Measurements from ENCODE around the gene TMEM170B. TPM values are rescaled to one million over a fixed set of nuclear protein-coding genes. Genes with fewer than 3 reads are reported as not detected.

Gene TMEM170B
- total and polyA plus RNA-seq, 2 donors = 1.7 to 1.8 TPM

DNA sequence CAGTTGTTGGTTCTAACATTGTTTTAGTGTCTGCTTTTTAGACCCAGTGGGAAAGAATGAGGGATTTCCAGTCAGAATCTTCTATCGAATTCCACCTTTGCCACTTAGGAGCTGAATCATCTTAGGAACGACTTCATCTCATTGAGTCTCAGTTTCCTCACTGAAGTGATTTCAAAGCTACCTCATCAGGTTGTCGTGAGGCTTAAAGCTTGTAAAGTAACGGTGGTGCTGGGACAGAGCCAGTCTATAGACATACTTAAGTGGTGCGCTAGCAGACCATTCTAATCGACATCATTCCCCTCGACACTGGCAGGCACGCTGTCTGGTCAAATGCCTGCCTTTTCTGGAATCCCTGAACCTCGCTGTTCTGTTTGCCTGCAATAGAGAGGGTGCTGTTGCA is 55.5 kb downstream of the TMEM170B start:
- H3K27me3 ChIP-seq (ENCODE audit: control insufficient read depth in 2 of 2, insufficient read depth in 1 of 2, low read length in 1 of 2) = no peaks in the 10 kb centered on the region
- 86% methylated on average over 9 of the region's 9 CpGs for WGBS
- no peak for DNase-seq (ENCODE audit: low read depth in 6 of 9, low spot score in 9 of 9)

DNA sequence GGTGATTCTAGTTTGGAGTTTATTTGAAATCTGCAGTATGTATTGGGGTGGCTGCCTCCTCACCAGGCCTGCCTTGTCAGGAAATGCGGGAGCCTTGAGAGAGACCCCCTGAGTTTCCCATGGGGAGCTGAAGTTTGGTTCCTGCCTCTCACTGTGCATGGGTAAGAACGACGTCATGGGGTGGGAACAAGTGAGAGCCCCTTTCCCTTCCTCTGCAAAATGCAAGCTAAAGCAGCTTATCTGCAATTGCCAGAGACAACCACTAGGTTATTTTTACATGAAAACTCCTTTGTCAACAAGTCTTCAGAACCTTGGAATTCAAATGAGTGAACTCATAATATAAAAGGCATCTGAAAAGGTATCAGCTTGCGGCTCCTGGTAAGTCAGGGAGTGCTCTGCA is 58.4 kb downstream of the TMEM170B start:
- Histone ChIP-seq H3K4me1 (ENCODE audit: control insufficient read depth in 2 of 2, insufficient read depth in 2 of 2, low read length in 2 of 2) (no peaks in the 10 kb centered on the region), H3K4me3 (ENCODE audit: low read length in 2 of 2) (no peak overlapping the region), H3K9me3 (ENCODE audit: control insufficient read depth in 2 of 2, insufficient read depth in 1 of 2, low read length in 1 of 2) (no peaks in the 10 kb centered on the region), H3K36me3 (ENCODE audit: control insufficient read depth in 2 of 2, insufficient read depth in 2 of 2, low read length in 1 of 2) (no peaks in the 10 kb centered on the region), H3K27ac (ENCODE audit: low read depth in 1 of 2, low read length in 1 of 2) (no peak overlapping the region), H3K27me3 (ENCODE audit: control insufficient read depth in 2 of 2, insufficient read depth in 1 of 2, low read length in 1 of 2) (no peaks in the 10 kb centered on the region)
- 83% methylated on average over 4 of the region's 4 CpGs for WGBS
- no peak for DNase-seq (ENCODE audit: low read depth in 6 of 9, low spot score in 9 of 9)

More for the DNA sequence above, 55.5 kb downstream of the TMEM170B start:
- Histone ChIP-seq H3K27ac (ENCODE audit: low read depth in 1 of 2, low read length in 1 of 2) (no peak overlapping the region), H3K36me3 (ENCODE audit: control insufficient read depth in 2 of 2, insufficient read depth in 2 of 2, low read length in 1 of 2) (no peaks in the 10 kb centered on the region), H3K9me3 (ENCODE audit: control insufficient read depth in 2 of 2, insufficient read depth in 1 of 2, low read length in 1 of 2) (no peaks in the 10 kb centered on the region), H3K4me1 (ENCODE audit: control insufficient read depth in 2 of 2, insufficient read depth in 2 of 2, low read length in 2 of 2) (no peaks in the 10 kb centered on the region), H3K4me3 (ENCODE audit: low read length in 2 of 2) (no peak overlapping the region)

- no peaks in the 10 kb centered on the region for H3K4me1 ChIP-seq (ENCODE audit: control insufficient read depth in 2 of 2, insufficient read depth in 2 of 2, low read length in 2 of 2)
- H3K27ac ChIP-seq (ENCODE audit: low read depth in 1 of 2, low read length in 1 of 2) = no peak overlapping the region
- 90% methylated on average over 8 of the region's 8 CpGs for WGBS
- H3K9me3 ChIP-seq (ENCODE audit: control insufficient read depth in 2 of 2, insufficient read depth in 1 of 2, low read length in 1 of 2) = no peaks in the 10 kb centered on the region
- H3K4me3 ChIP-seq (ENCODE audit: low read length in 2 of 2) = no peak overlapping the region
- H3K36me3 ChIP-seq (ENCODE audit: control insufficient read depth in 2 of 2, insufficient read depth in 2 of 2, low read length in 1 of 2) = no peaks in the 10 kb centered on the region
- H3K27me3 ChIP-seq (ENCODE audit: control insufficient read depth in 2 of 2, insufficient read depth in 1 of 2, low read length in 1 of 2) = no peaks in the 10 kb centered on the region
- DNase-seq (ENCODE audit: low read depth in 6 of 9, low spot score in 9 of 9) = no peak
Measured at GRCh38 chr6:11596640-11597237, 59.2 kb downstream of the TMEM170B start.

GRCh38 chr6:11598687-11599086 is 61.1 kb downstream of the TMEM170B start:
- Histone ChIP-seq H3K27me3 (ENCODE audit: control insufficient read depth in 2 of 2, insufficient read depth in 1 of 2, low read length in 1 of 2) (no peaks in the 10 kb centered on the region), H3K27ac (ENCODE audit: low read depth in 1 of 2, low read length in 1 of 2) (no peak overlapping the region), H3K36me3 (ENCODE audit: control insufficient read depth in 2 of 2, insufficient read depth in 2 of 2, low read length in 1 of 2) (no peaks in the 10 kb centered on the region), H3K9me3 (ENCODE audit: control insufficient read depth in 2 of 2, insufficient read depth in 1 of 2, low read length in 1 of 2) (no peaks in the 10 kb centered on the region), H3K4me3 (ENCODE audit: low read length in 2 of 2) (no peak overlapping the region), H3K4me1 (ENCODE audit: control insufficient read depth in 2 of 2, insufficient read depth in 2 of 2, low read length in 2 of 2) (no peaks in the 10 kb centered on the region)
- no peak for DNase-seq (ENCODE audit: low read depth in 6 of 9, low spot score in 9 of 9)
- WGBS = 83% methylated on average over 8 of the region's 8 CpGs

- 98% methylated on average over 7 of the region's 7 CpGs for WGBS
- no peaks in the 10 kb centered on the region for H3K9me3 ChIP-seq (ENCODE audit: control insufficient read depth in 2 of 2, insufficient read depth in 1 of 2, low read length in 1 of 2)
Measured at GRCh38 chr6:11600251-11600650, 62.7 kb downstream of the TMEM170B start.

GRCh38 chr6:11601776-11602605 is 64.4 kb downstream of the TMEM170B start:
- Histone ChIP-seq H3K27ac (ENCODE audit: low read depth in 1 of 2, low read length in 1 of 2) (no peak overlapping the region), H3K36me3 (ENCODE audit: control insufficient read depth in 2 of 2, insufficient read depth in 2 of 2, low read length in 1 of 2) (no peaks in the 10 kb centered on the region), H3K4me3 (ENCODE audit: low read length in 2 of 2) (no peak overlapping the region), H3K9me3 (ENCODE audit: control insufficient read depth in 2 of 2, insufficient read depth in 1 of 2, low read length in 1 of 2) (no peaks in the 10 kb centered on the region), H3K4me1 (ENCODE audit: control insufficient read depth in 2 of 2, insufficient read depth in 2 of 2, low read length in 2 of 2) (no peaks in the 10 kb centered on the region), H3K27me3 (ENCODE audit: control insufficient read depth in 2 of 2, insufficient read depth in 1 of 2, low read length in 1 of 2) (no peaks in the 10 kb centered on the region)
- 86% methylated on average over 7 of the region's 7 CpGs for WGBS
- no peak for DNase-seq (ENCODE audit: low read depth in 6 of 9, low spot score in 9 of 9)

More at GRCh38 chr6:11600251-11600650, 62.7 kb downstream of the TMEM170B start:
- Histone ChIP-seq H3K27me3 (ENCODE audit: control insufficient read depth in 2 of 2, insufficient read depth in 1 of 2, low read length in 1 of 2) (no peaks in the 10 kb centered on the region), H3K4me1 (ENCODE audit: control insufficient read depth in 2 of 2, insufficient read depth in 2 of 2, low read length in 2 of 2) (no peaks in the 10 kb centered on the region), H3K36me3 (ENCODE audit: control insufficient read depth in 2 of 2, insufficient read depth in 2 of 2, low read length in 1 of 2) (no peaks in the 10 kb centered on the region), H3K27ac (ENCODE audit: low read depth in 1 of 2, low read length in 1 of 2) (no peak overlapping the region), H3K4me3 (ENCODE audit: low read length in 2 of 2) (no peak overlapping the region)
- no peak for DNase-seq (ENCODE audit: low read depth in 6 of 9, low spot score in 9 of 9)

DNA sequence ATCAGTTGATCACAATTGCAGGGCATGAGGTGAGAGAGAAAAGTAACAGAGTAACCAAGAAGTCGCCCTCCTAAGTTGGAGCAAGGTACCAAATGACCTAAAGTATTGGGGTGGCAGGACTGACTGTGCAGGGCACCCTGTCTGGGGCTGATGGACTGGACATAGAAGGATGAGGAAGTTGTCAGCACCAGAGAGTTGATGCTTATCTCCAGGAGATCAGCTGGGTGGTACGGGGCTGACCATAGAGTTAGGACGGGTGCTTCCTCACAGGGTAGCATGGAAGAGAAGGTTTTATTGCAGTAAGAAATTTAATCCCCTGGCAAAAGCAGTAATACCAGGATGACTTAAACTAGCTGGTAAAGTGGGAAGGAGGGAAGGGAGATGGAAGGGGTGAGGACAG is 66.7 kb downstream of the TMEM170B start:
- Histone ChIP-seq H3K36me3 (ENCODE audit: control insufficient read depth in 2 of 2, insufficient read depth in 2 of 2, low read length in 1 of 2) (no peaks in the 10 kb centered on the region), H3K4me3 (ENCODE audit: low read length in 2 of 2) (no peak overlapping the region), H3K9me3 (ENCODE audit: control insufficient read depth in 2 of 2, insufficient read depth in 1 of 2, low read length in 1 of 2) (no peaks in the 10 kb centered on the region), H3K4me1 (ENCODE audit: control insufficient read depth in 2 of 2, insufficient read depth in 2 of 2, low read length in 2 of 2) (no peaks in the 10 kb centered on the region), H3K27me3 (ENCODE audit: control insufficient read depth in 2 of 2, insufficient read depth in 1 of 2, low read length in 1 of 2) (no peaks in the 10 kb centered on the region), H3K27ac (ENCODE audit: low read depth in 1 of 2, low read length in 1 of 2) (no peak overlapping the region)
- 87% methylated on average over 3 of the region's 3 CpGs for WGBS
- DNase-seq (ENCODE audit: low read depth in 6 of 9, low spot score in 9 of 9) = no peak

DNA sequence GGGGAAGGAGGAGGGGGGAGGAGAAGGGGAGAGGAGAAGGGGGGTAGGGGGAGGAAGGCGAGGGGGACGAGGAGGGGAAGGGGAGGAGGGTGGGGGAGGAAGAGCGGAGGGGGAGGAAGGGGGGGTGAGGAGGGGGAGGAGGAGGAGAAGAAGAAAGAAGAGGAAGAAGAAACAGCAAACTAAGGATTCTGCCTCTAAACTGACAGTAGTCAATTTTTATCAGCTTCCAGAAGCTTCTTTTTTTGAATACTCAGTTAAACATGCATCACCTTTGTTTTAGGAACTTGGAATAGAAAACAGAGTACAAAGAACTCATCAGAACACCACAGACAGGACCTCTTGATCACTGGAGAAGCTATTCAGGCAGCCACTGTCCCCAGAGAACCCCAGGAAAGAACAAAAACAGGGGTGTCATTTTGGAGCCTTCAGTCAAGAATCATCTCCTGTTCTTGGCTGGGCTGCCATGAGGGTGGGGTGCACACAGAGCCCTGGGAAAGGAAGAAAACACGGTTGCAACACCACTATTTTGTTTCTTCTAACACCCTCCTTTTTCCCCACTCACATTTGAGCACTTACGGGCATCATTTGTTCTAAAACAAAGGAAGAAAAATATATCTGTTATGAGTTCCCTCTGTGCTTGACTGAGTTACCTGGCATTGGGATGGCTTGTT is 67.4 kb downstream of the TMEM170B start:
- H3K27ac ChIP-seq (ENCODE audit: low read depth in 1 of 2, low read length in 1 of 2) = no peak overlapping the region

GRCh38 chr6:11605507-11605905 is 68.0 kb downstream of the TMEM170B start:
- H3K4me1 ChIP-seq (ENCODE audit: control insufficient read depth in 2 of 2, insufficient read depth in 2 of 2, low read length in 2 of 2) = no peaks in the 10 kb centered on the region
- 95% methylated on average over 4 of the region's 4 CpGs for WGBS
- H3K27me3 ChIP-seq (ENCODE audit: control insufficient read depth in 2 of 2, insufficient read depth in 1 of 2, low read length in 1 of 2) = no peaks in the 10 kb centered on the region
- no peak overlapping the region for H3K27ac ChIP-seq (ENCODE audit: low read depth in 1 of 2, low read length in 1 of 2)
- no peak overlapping the region for H3K4me3 ChIP-seq (ENCODE audit: low read length in 2 of 2)
- no peaks in the 10 kb centered on the region for H3K9me3 ChIP-seq (ENCODE audit: control insufficient read depth in 2 of 2, insufficient read depth in 1 of 2, low read length in 1 of 2)
- no peak for DNase-seq (ENCODE audit: low read depth in 6 of 9, low spot score in 9 of 9)
- no peaks in the 10 kb centered on the region for H3K36me3 ChIP-seq (ENCODE audit: control insufficient read depth in 2 of 2, insufficient read depth in 2 of 2, low read length in 1 of 2)

More for the DNA sequence above, 67.4 kb downstream of the TMEM170B start:
- Histone ChIP-seq H3K4me3 (ENCODE audit: low read length in 2 of 2) (no peak overlapping the region), H3K36me3 (ENCODE audit: control insufficient read depth in 2 of 2, insufficient read depth in 2 of 2, low read length in 1 of 2) (no peaks in the 10 kb centered on the region), H3K9me3 (ENCODE audit: control insufficient read depth in 2 of 2, insufficient read depth in 1 of 2, low read length in 1 of 2) (no peaks in the 10 kb centered on the region), H3K27me3 (ENCODE audit: control insufficient read depth in 2 of 2, insufficient read depth in 1 of 2, low read length in 1 of 2) (no peaks in the 10 kb centered on the region), H3K4me1 (ENCODE audit: control insufficient read depth in 2 of 2, insufficient read depth in 2 of 2, low read length in 2 of 2) (no peaks in the 10 kb centered on the region)
- WGBS = 49% methylated on average over 5 of the region's 5 CpGs
- DNase-seq (ENCODE audit: low read depth in 6 of 9, low spot score in 9 of 9) = peak in 1 of 9 donors; percentile 2

Measured in thymus (tissue), 11 donors.